Activated CD8-positive, alpha-beta memory T cell treated with anti-CD3 and anti-CD28 coated beads for 36 hours (primary cell): ENCODE measurements around the gene SLC45A1. TPM values are rescaled to one million over a fixed set of nuclear protein-coding genes. Genes with fewer than 3 reads are reported as not detected.

Source experiments
- CTCF ChIA-PET: fragments of 350-600 bp; sonication (Branson Sonifier 250); formaldehyde crosslinking; loops from one replicate; lab custom pipeline; 2021; ENCODE audit warnings: antibody characterized with exemption; lab: Charles Lee
- POLR2A ChIA-PET: fragments of 350-600 bp; sonication (Branson Sonifier 250); formaldehyde crosslinking; loops from one replicate; lab custom pipeline; 2021; ENCODE audit warnings: antibody characterized with exemption; lab: Charles Lee
- total RNA-seq, 2 experiments: library from RNA; stranded (reverse); gene quantifications; one replicate each; pipeline ENCODE4 v1.2.3, GENCODE V29; 2021

SLC45A1 gene
- total RNA-seq, 2 experiments from 2014 or later: 0.48 to 0.50 TPM

- CTCF ChIA-PET: interaction anchor here (0.6 kb wide), 1 partner anchor 396 kb away, joined by 3 read pairs; no protein-coding TSS in a partner anchor
- POLR2A ChIA-PET: interaction anchor here (0.6 kb wide), 1 partner anchor 295 kb away, joined by 6 read pairs; no protein-coding TSS in a partner anchor
Observed at GRCh38 chr1:8329858-8330257, 11.9 kb downstream of the SLC45A1 start.

DNA sequence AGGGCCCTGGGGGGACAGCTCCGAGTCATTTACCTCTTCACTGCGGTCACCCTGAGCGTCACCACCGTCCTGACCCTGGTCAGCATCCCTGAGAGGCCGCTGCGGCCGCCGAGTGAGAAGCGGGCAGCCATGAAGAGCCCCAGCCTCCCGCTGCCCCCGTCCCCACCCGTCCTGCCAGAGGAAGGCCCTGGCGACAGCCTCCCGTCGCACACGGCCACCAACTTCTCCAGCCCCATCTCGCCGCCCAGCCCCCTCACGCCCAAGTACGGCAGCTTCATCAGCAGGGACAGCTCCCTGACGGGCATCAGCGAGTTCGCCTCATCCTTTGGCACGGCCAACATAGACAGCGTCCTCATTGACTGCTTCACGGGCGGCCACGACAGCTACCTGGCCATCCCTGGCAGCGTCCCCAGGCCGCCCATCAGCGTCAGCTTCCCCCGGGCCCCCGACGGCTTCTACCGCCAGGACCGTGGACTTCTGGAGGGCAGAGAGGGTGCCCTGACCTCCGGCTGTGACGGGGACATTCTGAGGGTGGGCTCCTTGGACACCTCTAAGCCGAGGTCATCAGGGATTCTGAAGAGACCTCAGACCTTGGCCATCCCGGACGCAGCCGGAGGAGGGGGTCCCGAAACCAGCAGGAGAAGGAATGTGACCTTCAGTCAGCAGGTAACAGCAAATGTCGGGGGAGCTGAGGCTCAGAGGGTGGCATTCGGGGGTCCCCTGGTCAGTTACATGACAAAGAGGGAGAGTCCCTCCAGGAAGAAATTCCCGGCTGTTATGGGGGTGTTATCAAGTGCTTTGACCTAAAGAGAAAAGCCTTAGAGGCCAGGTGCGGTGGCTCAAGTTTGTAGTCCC is 12.6 kb downstream of the SLC45A1 start:
- CTCF ChIA-PET: interaction anchor here (0.6 kb wide), 1 partner anchor 395 kb away, joined by 3 read pairs; no protein-coding TSS in a partner anchor

GRCh38 chr1:8332806-8333205 is 14.9 kb downstream of the SLC45A1 start:
- CTCF ChIA-PET: no interaction called here
- POLR2A ChIA-PET: no interaction called here

More for the DNA sequence above, 12.6 kb downstream of the SLC45A1 start:
- POLR2A ChIA-PET: no interaction called here

DNA sequence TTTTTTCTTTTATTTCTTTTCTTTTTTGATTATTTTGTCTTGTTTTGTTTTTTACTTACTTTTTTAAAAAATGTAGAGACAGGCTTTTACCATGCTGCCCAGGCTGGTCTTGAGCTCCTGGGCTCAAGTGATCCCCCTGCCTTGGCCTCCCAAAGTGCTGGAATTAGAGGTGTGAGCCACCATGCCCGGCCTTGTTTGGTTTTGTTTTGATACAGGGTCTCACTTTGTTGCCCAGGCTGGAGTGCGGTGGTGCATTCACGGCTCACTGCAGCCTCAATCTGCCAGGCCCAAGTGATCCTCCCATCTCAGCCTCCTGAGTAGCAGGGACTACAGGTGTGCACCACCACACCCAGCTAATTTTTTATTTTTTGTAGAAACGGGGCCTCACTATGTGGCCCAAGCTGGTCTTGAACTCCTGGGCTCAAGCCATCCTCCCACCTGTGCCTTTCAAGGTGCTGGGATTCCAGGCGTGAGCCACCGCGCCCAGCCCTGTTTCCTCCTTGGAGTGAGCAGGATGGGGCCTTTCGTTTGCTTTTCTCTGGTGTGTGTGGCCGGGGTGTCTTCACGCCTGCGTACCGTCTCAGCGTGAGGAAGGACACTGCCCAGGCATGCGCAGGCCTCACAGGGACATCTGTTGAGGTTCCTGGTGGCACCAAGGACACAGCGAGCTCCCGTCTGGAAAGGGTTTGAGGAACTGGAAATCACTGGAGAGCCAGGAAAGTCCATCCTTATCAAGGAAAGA is 15.5 kb downstream of the SLC45A1 start:
- ChIA-PET POLR2A (no interaction called here), CTCF (interaction anchor here (1.0 kb wide), 1 partner anchor 279 kb away, joined by 3 read pairs; no protein-coding TSS in a partner anchor)

DNA sequence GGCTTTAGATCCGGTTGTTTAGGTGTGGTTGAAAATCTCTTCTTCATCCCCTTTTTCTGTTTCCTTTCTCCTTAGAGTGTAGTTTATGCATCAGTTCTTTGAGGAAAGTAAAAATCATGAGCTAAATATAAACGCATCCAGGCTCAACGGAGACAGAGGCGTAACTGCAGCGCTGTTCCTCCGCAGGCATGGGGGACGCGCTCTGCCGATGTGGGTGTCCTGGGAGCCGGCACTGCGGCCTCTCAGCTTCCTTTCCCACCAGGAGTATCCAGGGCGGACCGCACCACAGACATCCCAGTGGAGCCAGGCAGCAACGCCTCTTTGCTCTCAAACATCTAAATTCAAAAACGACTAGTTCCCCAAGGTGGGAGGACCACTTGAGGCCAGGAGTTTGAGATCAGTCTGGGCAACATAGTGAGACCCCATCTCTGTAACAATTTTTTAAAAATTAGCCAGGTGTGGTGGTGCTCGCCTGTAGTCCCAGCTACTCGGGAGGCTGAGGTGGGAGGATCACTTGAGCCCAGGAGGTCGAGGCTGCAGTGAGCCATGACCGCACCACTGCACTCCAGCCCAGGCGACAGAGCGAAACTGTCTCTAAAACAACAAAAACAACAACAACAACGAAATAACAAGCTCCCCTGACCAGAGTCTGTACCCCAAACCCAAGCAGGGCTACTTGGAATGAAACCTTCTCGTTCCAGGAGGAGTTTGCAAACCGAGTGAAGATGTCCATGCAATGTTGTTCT is 16.4 kb downstream of the SLC45A1 start:
- POLR2A ChIA-PET: no interaction called here
- CTCF ChIA-PET: interaction anchor here (1.0 kb wide), 1 partner anchor 279 kb away, joined by 3 read pairs; no protein-coding TSS in a partner anchor

GRCh38 chr1:8335246-8335645 is 17.3 kb downstream of the SLC45A1 start:
- ChIA-PET CTCF (interaction anchor here (0.6 kb wide), 1 partner anchor 482 kb away, joined by 3 read pairs; the partner anchor contains the start of gene RERE), POLR2A (no interaction called here)

DNA sequence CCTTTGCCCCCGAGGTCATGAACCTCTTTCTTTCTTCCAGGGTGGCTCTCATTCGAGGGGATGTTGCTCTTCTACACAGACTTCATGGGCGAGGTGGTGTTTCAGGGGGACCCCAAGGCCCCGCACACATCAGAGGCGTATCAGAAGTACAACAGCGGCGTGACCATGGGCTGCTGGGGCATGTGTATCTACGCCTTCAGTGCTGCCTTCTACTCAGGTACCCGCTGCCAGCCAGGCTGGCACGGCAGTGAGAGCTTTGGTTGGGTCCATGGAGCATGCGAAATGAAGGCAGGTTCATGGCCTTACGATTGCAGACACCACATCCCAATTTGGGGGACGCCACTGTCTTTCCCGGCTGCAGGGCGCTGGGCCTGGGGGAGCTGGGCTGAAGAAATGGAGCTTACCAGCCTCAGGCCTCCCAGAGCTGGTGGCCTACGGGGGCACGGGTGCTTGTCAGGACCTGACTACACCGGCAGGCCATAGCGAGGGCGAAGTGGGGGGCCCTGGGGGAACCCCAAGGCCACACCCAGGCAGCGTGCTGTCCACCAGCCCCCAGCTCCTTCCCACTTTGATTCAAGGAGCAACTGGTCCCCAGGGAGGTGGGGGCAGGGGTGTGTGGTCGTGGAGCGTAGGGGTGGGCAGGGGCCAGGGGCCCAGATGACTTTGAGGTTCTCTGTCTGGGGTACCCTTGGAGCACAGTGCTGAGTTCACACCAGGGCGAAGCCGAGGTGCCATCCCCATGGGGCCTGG is 20.0 kb downstream of the SLC45A1 start:
- CTCF ChIA-PET: interaction anchor here (0.6 kb wide), 1 partner anchor 208 kb away, joined by 4 read pairs; no protein-coding TSS in a partner anchor
- POLR2A ChIA-PET: no interaction called here

DNA sequence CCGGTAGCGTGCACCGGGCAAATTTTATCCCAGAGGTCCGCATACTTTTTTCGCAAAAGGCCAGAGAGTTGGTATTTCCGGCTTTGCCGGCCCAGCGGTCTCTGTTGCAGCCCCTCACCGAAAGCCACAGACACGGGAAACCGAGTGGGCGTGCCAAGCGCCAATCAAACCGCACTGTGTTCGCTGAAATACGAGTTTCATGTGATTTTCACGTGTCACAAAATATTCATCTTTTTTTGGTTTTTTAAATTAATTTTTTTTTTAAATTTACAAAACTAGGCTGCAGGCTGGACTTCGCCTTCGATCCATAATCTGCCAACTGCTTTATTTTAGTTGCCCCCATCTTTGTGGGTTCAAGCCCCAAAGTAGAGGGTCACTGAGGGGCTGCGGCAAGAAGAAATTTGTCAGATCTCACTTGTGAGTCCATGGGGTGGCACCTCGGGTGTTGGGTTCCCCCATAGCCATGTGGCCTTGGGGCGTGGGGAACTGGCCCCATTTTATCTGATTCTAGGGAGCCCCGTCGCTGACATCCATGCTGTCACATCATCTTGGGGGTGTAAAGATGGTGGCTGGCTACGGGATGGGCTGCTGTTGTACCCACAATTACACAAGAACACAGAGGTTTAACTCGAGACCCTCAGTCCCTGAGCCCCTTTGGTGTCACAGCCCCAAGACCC is 20.8 kb downstream of the SLC45A1 start:
- CTCF ChIA-PET: interaction anchor here (1.2 kb wide), 1 partner anchor 10 kb away, joined by 3 read pairs; no protein-coding TSS in a partner anchor
- POLR2A ChIA-PET: no interaction called here

- ChIA-PET CTCF (interaction anchor here (0.5 to 1.2 kb wide), 2 partner anchors 9 to 706 kb away, joined by 3 to 5 read pairs; no protein-coding TSS in a partner anchor), POLR2A (no interaction called here)
Observed at GRCh38 chr1:8339203-8339600, 21.3 kb downstream of the SLC45A1 start.

DNA sequence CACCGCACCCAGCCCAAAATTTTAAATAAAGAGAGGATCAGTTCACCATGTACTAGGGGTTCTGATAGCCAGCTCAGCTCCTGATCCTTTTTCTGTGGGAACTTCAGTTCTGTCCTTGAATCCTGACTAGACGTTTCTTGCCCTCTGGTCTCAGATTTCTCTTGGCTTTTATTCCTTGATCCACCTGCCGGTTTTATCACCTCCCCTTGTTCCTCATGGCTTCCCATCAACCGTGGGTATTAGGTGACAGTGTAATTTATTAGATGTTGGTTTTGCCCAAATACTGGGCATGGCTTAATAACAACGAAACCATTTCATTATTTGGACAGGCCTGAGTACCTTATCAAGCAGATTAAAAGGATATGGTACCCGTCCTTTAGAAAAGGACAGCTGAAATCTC is 22.5 kb downstream of the SLC45A1 start:
- ChIA-PET POLR2A (no interaction called here), CTCF (no interaction called here)

DNA sequence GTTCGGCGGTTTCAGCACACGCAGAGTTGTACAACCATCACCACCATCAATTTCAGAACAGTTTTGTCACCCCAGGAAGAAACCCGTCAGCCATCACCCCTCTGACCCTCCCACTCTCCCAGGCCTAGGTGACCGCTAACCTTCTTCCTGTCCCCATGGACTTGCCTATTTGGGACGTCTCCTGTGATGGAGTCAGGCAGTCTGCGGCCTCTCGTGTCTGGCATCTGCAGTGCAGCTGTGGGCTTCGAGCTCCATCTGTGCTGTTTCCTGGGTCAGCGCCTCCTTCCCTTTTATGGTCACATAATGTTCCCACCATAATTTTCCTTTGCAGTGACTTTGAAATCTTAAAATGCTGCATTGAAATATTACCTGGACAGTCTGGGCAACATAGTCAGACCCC is 24.4 kb downstream of the SLC45A1 start:
- ChIA-PET POLR2A (no interaction called here), CTCF (no interaction called here)

GRCh38 chr1:8343044-8343443 is 25.1 kb downstream of the SLC45A1 start:
- ChIA-PET POLR2A (no interaction called here), CTCF (no interaction called here)

DNA sequence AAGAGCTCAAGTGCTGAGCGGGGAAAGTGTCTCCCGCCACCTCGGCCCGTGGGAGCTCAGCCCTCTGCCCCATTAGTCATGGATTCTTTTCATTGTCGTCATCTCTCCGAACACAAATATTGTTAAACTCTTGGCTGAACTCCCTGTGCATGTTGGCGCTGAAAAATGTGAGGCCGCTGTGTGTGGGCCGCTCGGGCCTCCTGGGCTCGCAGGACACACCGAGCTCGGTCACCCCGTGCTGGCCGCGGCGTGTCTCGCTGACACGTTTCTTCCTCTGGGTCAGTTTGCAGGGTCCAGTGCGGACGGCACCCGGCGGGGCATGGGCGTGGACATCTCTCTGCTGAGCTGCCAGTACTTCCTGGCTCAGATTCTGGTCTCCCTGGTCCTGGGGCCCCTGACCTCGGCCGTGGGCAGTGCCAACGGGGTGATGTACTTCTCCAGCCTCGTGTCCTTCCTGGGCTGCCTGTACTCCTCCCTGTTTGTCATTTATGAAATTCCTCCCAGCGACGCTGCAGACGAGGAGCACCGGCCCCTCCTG is 25.6 kb downstream of the SLC45A1 start:
- ChIA-PET POLR2A (no interaction called here), CTCF (interaction anchor here (0.5 kb wide), 1 partner anchor 264 kb away, joined by 3 read pairs; no protein-coding TSS in a partner anchor)

GRCh38 chr1:8344893-8345507 is 27.1 kb downstream of the SLC45A1 start:
- ChIA-PET POLR2A (no interaction called here), CTCF (interaction anchor here (0.5 kb wide), 1 partner anchor 50 kb away, joined by 3 read pairs; no protein-coding TSS in a partner anchor)

- ChIA-PET CTCF (interaction anchor here (0.5 to 1.5 kb wide), 3 partner anchors 51 to 330 kb away, joined by 3 to 7 read pairs (median 6); no protein-coding TSS in a partner anchor), POLR2A (no interaction called here)
Observed at GRCh38 chr1:8345621-8346415, 27.9 kb downstream of the SLC45A1 start.

DNA sequence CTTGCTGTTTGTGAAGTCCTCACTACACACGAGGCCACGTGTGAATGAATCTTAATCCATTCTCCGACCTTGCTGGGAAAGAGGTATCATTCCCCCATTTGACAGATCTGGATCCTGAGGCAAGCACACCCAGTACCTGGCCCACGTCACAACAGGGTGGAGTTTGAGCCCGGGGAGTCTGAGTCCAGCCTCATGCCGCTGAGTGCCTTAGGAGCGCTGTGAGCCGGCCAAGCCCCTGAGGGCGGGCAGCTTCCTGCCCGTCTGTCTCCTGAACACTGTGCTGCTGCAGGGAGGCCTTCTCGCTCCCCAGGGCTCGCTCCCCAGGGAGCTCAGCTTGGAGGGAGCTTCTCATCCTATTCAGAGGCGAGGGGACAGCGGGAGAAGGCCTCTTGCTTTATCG is 29.7 kb downstream of the SLC45A1 start:
- POLR2A ChIA-PET: no interaction called here
- CTCF ChIA-PET: interaction anchor here (0.7 to 1.2 kb wide), 2 partner anchors 334 to 362 kb away, joined by 3 read pairs; no protein-coding TSS in a partner anchor
